H1 (cell line): ENCODE measurements around the gene TPRA1. TPM values are rescaled to one million over a fixed set of nuclear protein-coding genes. Genes with fewer than 3 reads are reported as not detected.

Source experiments
- CTCF ChIA-PET: fragments of 300-600 bp; sonication (Branson Sonifier 250); formaldehyde crosslinking; loops from one replicate; lab custom pipeline; 2021; ENCODE audit not compliant: partially characterized antibody; lab: Charles Lee
- POLR2A ChIA-PET: fragments of 300-600 bp; sonication (Branson Sonifier 250); formaldehyde crosslinking; loops from one replicate; lab custom pipeline; 2021; ENCODE audit warnings: inconsistent platforms; ENCODE audit not compliant: partially characterized antibody; lab: Charles Lee
- DNase-seq, 2 experiments: peaks; one replicate each; pipeline versions ENCODE4 v3.0.0 to v3.0.0-alpha.2; 2010 to 2022; ENCODE audit warnings: low spot score in 2 of 2, low read depth in 1 of 2, mixed read lengths in 1 of 2
- FAIRE-seq: peaks from 2 replicates; lab custom pipeline; 2011; peaks lifted over from hg19 to GRCh38; lab: Jason Lieb, UNC
- H2AFZ ChIP-seq: 2 replicates; pipeline ENCODE4 v1.8.1; 2012; ENCODE audit warnings: low read length, inconsistent platforms
- H2AK5ac ChIP-seq: 2 replicates; pipeline ENCODE4 v1.6.1; 2013; ENCODE audit warnings: low read depth, low read length
- H2BK120ac ChIP-seq: replicated peaks from 2 replicates; pipeline ENCODE3; 2013; ENCODE audit warnings: low read depth, low read length, inconsistent platforms
- H2BK12ac ChIP-seq: 2 replicates; pipeline ENCODE4 v1.6.1; 2013; ENCODE audit warnings: low read depth, low read length
- H2BK15ac ChIP-seq: 2 replicates; pipeline ENCODE4 v1.6.1; 2013; ENCODE audit warnings: low read length
- H2BK20ac ChIP-seq: 2 replicates; pipeline ENCODE4 v1.6.1; 2013; ENCODE audit warnings: low read length
- H2BK5ac ChIP-seq: 2 replicates; pipeline ENCODE4 v1.6.1; 2013; ENCODE audit warnings: low read depth, low read length
- H3K14ac ChIP-seq: 2 replicates; pipeline ENCODE4 v1.6.1; 2013; ENCODE audit warnings: inconsistent platforms; ENCODE audit not compliant: insufficient read length
- H3K18ac ChIP-seq: 2 replicates; pipeline ENCODE4 v1.6.1; 2013; ENCODE audit warnings: low read length; ENCODE audit errors: extremely low read depth
- H3K23ac ChIP-seq: 2 replicates; pipeline ENCODE4 v1.6.1; 2013; ENCODE audit warnings: inconsistent platforms; ENCODE audit not compliant: insufficient read length
- H3K23me2 ChIP-seq: 2 replicates; pipeline ENCODE4 v1.6.1; 2013; ENCODE audit warnings: low read depth, low read length
- H3K27ac ChIP-seq: 2 replicates; pipeline ENCODE4 v1.6.1; 2011; ENCODE audit warnings: low read depth, low read length, inconsistent platforms
- H3K27me3 ChIP-seq, 4 experiments: replicated peaks in 1 of 4; 1 replicate in 1 of 4; 2 replicates in 3 of 4; pipeline versions ENCODE4 v1.6.1 to v1.8.1; 2011 to 2013; ENCODE audit warnings: low read length in 3 of 4, mild to moderate bottlenecking in 3 of 4, inconsistent platforms in 2 of 4, mixed read lengths in 2 of 4, moderate library complexity in 1 of 4; ENCODE audit not compliant: control insufficient read depth in 3 of 4, insufficient read depth in 3 of 4; ENCODE audit errors: extremely low read depth in 1 of 4
- H3K36me3 ChIP-seq, 4 experiments: 2 replicates each; pipeline versions ENCODE4 v1.6.1 to v1.8.1; 2011 to 2013; ENCODE audit warnings: mild to moderate bottlenecking in 4 of 4, low read length in 3 of 4, moderate library complexity in 2 of 4, control low read depth in 1 of 4, inconsistent platforms in 1 of 4; ENCODE audit not compliant: insufficient read depth in 4 of 4, control insufficient read depth in 2 of 4
- H3K4ac ChIP-seq: replicated peaks from 2 replicates; pipeline ENCODE3; 2013; ENCODE audit warnings: low read length, low read depth, mixed read lengths, inconsistent platforms; ENCODE audit not compliant: insufficient read length
- H3K4me1 ChIP-seq, 4 experiments: replicated peaks in 1 of 4; 1 replicate in 1 of 4; 2 replicates in 3 of 4; pipeline versions ENCODE4 v1.6.1 to v1.8.1; 2011 to 2013; ENCODE audit warnings: low read length in 3 of 4, inconsistent platforms in 2 of 4, mixed read lengths in 1 of 4; ENCODE audit not compliant: insufficient read depth in 4 of 4, control insufficient read depth in 3 of 4
- H3K4me2 ChIP-seq, 2 experiments: 2 replicates each; pipeline versions ENCODE4 v1.6.1 to v1.8.1; 2011 to 2013; ENCODE audit warnings: low read depth in 2 of 2, low read length in 2 of 2, control low read depth in 1 of 2, inconsistent platforms in 1 of 2, mild to moderate bottlenecking in 1 of 2; ENCODE audit not compliant: insufficient read depth in 1 of 2
- H3K4me3 ChIP-seq, 4 experiments: fragments of 200-600, 300-600 bp in 1 of 4; sonication (generic), shearing (Covaris generic), sonication (Bioruptor Twin) in 1 of 4; 2 replicates each; pipeline versions ENCODE4 v1.5.1 to v1.8.1; 2011 to 2016; ENCODE audit warnings: low read length in 4 of 4, low read depth in 3 of 4, control low read depth in 2 of 4, inconsistent platforms in 2 of 4, mild to moderate bottlenecking in 2 of 4, mixed read lengths in 1 of 4, moderate library complexity in 1 of 4; ENCODE audit not compliant: insufficient read depth in 2 of 4; ENCODE audit errors: extremely low read depth in 1 of 4
- H3K56ac ChIP-seq: replicated peaks from 2 replicates; pipeline ENCODE3; 2013; ENCODE audit warnings: low read depth, mild to moderate bottlenecking, mixed read lengths, low read length, inconsistent platforms; ENCODE audit not compliant: insufficient read length
- H3K79me1 ChIP-seq: 2 replicates; pipeline ENCODE4 v1.6.1; 2013; ENCODE audit warnings: low read depth, low read length, control low read depth
- H3K79me2 ChIP-seq, 2 experiments: 2 replicates each; pipeline versions ENCODE4 v1.6.1 to v1.8.1; 2012 to 2013; ENCODE audit warnings: low read length in 2 of 2, mild to moderate bottlenecking in 2 of 2, inconsistent platforms in 1 of 2; ENCODE audit not compliant: insufficient read depth in 2 of 2, control insufficient read depth in 1 of 2
- H3K9ac ChIP-seq, 4 experiments: replicated peaks in 1 of 4; 1 replicate in 1 of 4; 2 replicates in 3 of 4; pipeline versions ENCODE4 v1.6.1 to v1.8.1; 2011 to 2013; ENCODE audit warnings: low read depth in 3 of 4, low read length in 3 of 4, control low read depth in 2 of 4, mild to moderate bottlenecking in 2 of 4, moderate library complexity in 2 of 4, inconsistent platforms in 1 of 4; ENCODE audit errors: extremely low read depth in 1 of 4
- H3K9me3 ChIP-seq, 2 experiments: 2 replicates each; pipeline versions ENCODE4 v1.6.1 to v1.8.1; 2012 to 2013; ENCODE audit warnings: mild to moderate bottlenecking in 2 of 2, moderate library complexity in 2 of 2, control low read depth in 1 of 2, inconsistent platforms in 1 of 2, low read depth in 1 of 2, low read length in 1 of 2, mixed read lengths in 1 of 2; ENCODE audit not compliant: insufficient read depth in 2 of 2
- H4K20me1 ChIP-seq, 2 experiments: replicated peaks in 1 of 2; 2 replicates each; pipeline versions ENCODE3 to v1.8.1; 2011 to 2013; ENCODE audit warnings: inconsistent platforms in 2 of 2, low read length in 2 of 2, mild to moderate bottlenecking in 1 of 2; ENCODE audit not compliant: insufficient read depth in 2 of 2, control insufficient read depth in 1 of 2
- H4K5ac ChIP-seq: 2 replicates; pipeline ENCODE4 v1.6.1; 2013; ENCODE audit warnings: low read length, low read depth, mixed read lengths, inconsistent platforms; ENCODE audit not compliant: insufficient read length
- H4K8ac ChIP-seq: 2 replicates; pipeline ENCODE4 v1.8.0; 2013; ENCODE audit warnings: mild to moderate bottlenecking, moderate library complexity, low read length, inconsistent platforms; ENCODE audit not compliant: insufficient read depth; ENCODE audit errors: extremely low read depth
- H4K91ac ChIP-seq: replicated peaks from 2 replicates; pipeline ENCODE3; 2013; ENCODE audit warnings: low read length, mixed read lengths, inconsistent platforms; ENCODE audit not compliant: insufficient read length
- CBX8 ChIP-seq: fragments of 300-800, 300-1000 bp; sonication (generic); IDR thresholded peaks from 2 replicates; pipeline ENCODE4 v1.7.1; 2016; ENCODE audit warnings: low read depth, low read length, borderline replicate concordance
- HDAC2 ChIP-seq, 2 experiments: fragments of 300-600 bp in 1 of 2; sonication (generic) in 1 of 2; IDR thresholded peaks; 2 replicates each; pipeline ENCODE4 v1.6.1; 2011 to 2012; ENCODE audit warnings: low read depth in 2 of 2, low read length in 2 of 2, mild to moderate bottlenecking in 2 of 2, moderate library complexity in 2 of 2, borderline replicate concordance in 1 of 2, inconsistent platforms in 1 of 2
- JUND ChIP-seq: IDR thresholded peaks from 2 replicates; pipeline ENCODE4 v1.6.1; 2011; ENCODE audit warnings: mild to moderate bottlenecking, improper control_type of control experiment, low read length
- KDM4A ChIP-seq: IDR thresholded peaks from one replicate; pipeline ENCODE4 v1.7.1; 2012; ENCODE audit warnings: low read depth, mild to moderate bottlenecking, moderate library complexity, low read length, inconsistent platforms; ENCODE audit not compliant: severe bottlenecking
- RBBP5 ChIP-seq: IDR thresholded peaks from 2 replicates; pipeline ENCODE4 v1.7.1; 2012; ENCODE audit warnings: low read depth, mild to moderate bottlenecking, inconsistent platforms, low read length, moderate library complexity, borderline replicate concordance
- RFX5 ChIP-seq: IDR thresholded peaks from 2 replicates; pipeline ENCODE4 v1.6.1; 2011; ENCODE audit warnings: low read depth, low read length, improper control_type of control experiment, borderline replicate concordance
- SAP30 ChIP-seq: fragments of 300-600 bp; sonication (generic); IDR thresholded peaks from 2 replicates; pipeline ENCODE4 v1.7.1; 2012; ENCODE audit warnings: low read length, moderate library complexity, mild to moderate bottlenecking, inconsistent platforms; ENCODE audit not compliant: insufficient read depth, insufficient replicate concordance
- SP1 ChIP-seq: IDR thresholded peaks from 2 replicates; pipeline ENCODE4 v1.6.1; 2011; ENCODE audit warnings: low read depth, low read length
- SP2 ChIP-seq: IDR thresholded peaks from 2 replicates; pipeline ENCODE4 v1.6.1; 2012; ENCODE audit warnings: mild to moderate bottlenecking, low read length, inconsistent platforms
- SP4 ChIP-seq: IDR thresholded peaks from 2 replicates; pipeline ENCODE4 v1.6.1; 2012; ENCODE audit warnings: low read length, inconsistent platforms
- SRF ChIP-seq: IDR thresholded peaks from 2 replicates; pipeline ENCODE4 v1.6.1; 2011; ENCODE audit warnings: mild to moderate bottlenecking, low read depth, low read length, moderate library complexity
- TEAD4 ChIP-seq: IDR thresholded peaks from 2 replicates; pipeline ENCODE4 v1.6.1; 2012; ENCODE audit warnings: low read depth, low read length, inconsistent platforms, mixed read lengths
- WGBS, 2 experiments: shearing (Covaris generic) in 1 of 2; methylation state at CpG; one replicate each; pipeline versions ENCODE4 v1.1.6 to v1.1.7; 2013 to 2015; ENCODE audit warnings: low lambda C conversion rate in 2 of 2, mixed read lengths in 2 of 2, inconsistent platforms in 1 of 2, low coverage in 1 of 2, missing lambda C conversion rate in 1 of 2; ENCODE audit not compliant: insufficient replicate concordance in 2 of 2, insufficient coverage in 1 of 2, insufficient read length in 1 of 2; ENCODE audit errors: extremely low coverage in 1 of 2, missing lambda C conversion rate in 1 of 2; 5-methylcytosine and 5-hydroxymethylcytosine counted together
- polyA plus RNA-seq, 7 experiments: library from polyadenylated mRNA; depleted of rRNA in 3 of 7; stranded (reverse) in 5 of 7; unstranded in 2 of 7; fragments of >200 nt in 5 of 7; fragments of 200-250 nt in 2 of 7; gene quantifications; 1 replicate in 5 of 7; 2 replicates in 1 of 7; 4 replicates in 1 of 7; pipeline versions ENCODE4 v1.2.1 to v1.2.3, GENCODE V29; 2011 to 2013; ENCODE audit warnings: missing spikeins in 2 of 7, mixed read lengths in 2 of 7
- total RNA-seq: library from RNA; stranded (reverse); fragmentation: NEBNext Ultra II Directional; extraction: Animal tissue kit (Norgen Biotek cat#: 25700); gene quantifications from 2 replicates; pipeline ENCODE4 v1.2.1, GENCODE V29; 2021
- TF ChIP-seq, protein P1 (sequence below): IDR thresholded peaks from 2 replicates; pipeline ENCODE4 v1.6.1; 2012; ENCODE audit warnings: low read length, inconsistent platforms

Gene TPRA1
- total and polyA plus RNA-seq, 2 of the 8 experiments (the other 6 are each of a cell fraction or from before 2014, with no cell fraction given) = 18.8 to 38.5 TPM

DNA sequence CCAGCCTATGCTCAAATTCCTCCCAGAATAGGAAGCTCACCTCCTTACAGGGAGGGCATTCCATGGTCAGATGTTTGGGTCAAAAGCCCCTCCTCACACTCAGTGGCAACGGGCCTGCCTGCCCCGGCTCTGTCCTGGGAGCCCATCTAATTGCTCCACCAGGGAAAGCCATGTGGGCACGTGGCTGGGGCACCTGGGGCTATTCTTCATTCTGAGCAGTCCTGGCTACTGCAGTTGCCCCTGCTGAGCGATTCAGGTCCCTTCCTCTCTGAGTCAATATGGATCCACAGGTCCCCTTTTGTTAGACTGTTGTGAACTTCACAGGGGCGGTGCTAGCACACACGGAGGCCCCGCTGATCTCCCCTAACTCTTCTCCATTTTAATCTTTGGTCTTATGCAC, 39.4 kb downstream of the TPRA1 start:
- no peak overlapping the region for H3K56ac ChIP-seq
- no peak for FAIRE-seq
- H2BK20ac ChIP-seq = no peak overlapping the region
- H2BK12ac ChIP-seq = no peak overlapping the region
- H3K4ac ChIP-seq = no peak overlapping the region
- H3K14ac ChIP-seq = no peak overlapping the region
- no peak overlapping the region for H2BK120ac ChIP-seq
- H3K23me2 ChIP-seq = peaks cover 8% of the 10 kb centered on the region; the same call in 1 of the 2 replicates
- H3K4me3 ChIP-seq = no peak overlapping the region
- no peak overlapping the region for H2BK15ac ChIP-seq
- H3K79me1 ChIP-seq = no peaks in the 10 kb centered on the region
- no peak overlapping the region for H3K18ac ChIP-seq
- peaks cover 0 to 11% (median 6%) of the 10 kb centered on the region in 4 experiments; a peak in 6 of 7 replicates for H3K4me1 ChIP-seq
- H3K27ac ChIP-seq = no peak overlapping the region
- no peak for DNase-seq
- no peak overlapping the region for H3K9ac ChIP-seq
- no peaks in the 10 kb centered on the region for H3K36me3 ChIP-seq
- H4K91ac ChIP-seq = no peak overlapping the region
- H2AK5ac ChIP-seq = no peak overlapping the region
- H2BK5ac ChIP-seq = no peak overlapping the region
- H3K4me2 ChIP-seq = no peak overlapping the region
- no peaks in the 10 kb centered on the region for H4K20me1 ChIP-seq
- H3K79me2 ChIP-seq = no peaks in the 10 kb centered on the region
- WGBS, 2 experiments = 80% methylated on average over 7 of the region's 7 CpGs; no CpG with 5 or more reads in 1 of the 2 experiments
- H4K8ac ChIP-seq = no peak overlapping the region; the same call in 1 of the 2 replicates
- no peak overlapping the region for H3K23ac ChIP-seq
- ChIA-PET CTCF (interaction anchor here (0.8 to 1.3 kb wide), 3 partner anchors 11 to 76 kb away, joined by 3 to 4 read pairs (median 3); no protein-coding TSS in a partner anchor), POLR2A (no interaction called here)
- H3K9me3 ChIP-seq = no peaks in the 10 kb centered on the region
- H4K5ac ChIP-seq = no peak overlapping the region
- peaks cover 0 to 3% (median 0%) of the 10 kb centered on the region in 4 experiments; a peak in 2 of 7 replicates for H3K27me3 ChIP-seq
- no peak overlapping the region for H2AFZ ChIP-seq
- TF ChIP-seq SP4 = no peak
- no peak for TF ChIP-seq CBX8
- no peak for TF ChIP-seq SAP30
- TF ChIP-seq RFX5 = no peak
- TF ChIP-seq SRF = no peak
- TF ChIP-seq JUND = no peak
- no peak for TF ChIP-seq SP2
- TF ChIP-seq, protein P1, sequence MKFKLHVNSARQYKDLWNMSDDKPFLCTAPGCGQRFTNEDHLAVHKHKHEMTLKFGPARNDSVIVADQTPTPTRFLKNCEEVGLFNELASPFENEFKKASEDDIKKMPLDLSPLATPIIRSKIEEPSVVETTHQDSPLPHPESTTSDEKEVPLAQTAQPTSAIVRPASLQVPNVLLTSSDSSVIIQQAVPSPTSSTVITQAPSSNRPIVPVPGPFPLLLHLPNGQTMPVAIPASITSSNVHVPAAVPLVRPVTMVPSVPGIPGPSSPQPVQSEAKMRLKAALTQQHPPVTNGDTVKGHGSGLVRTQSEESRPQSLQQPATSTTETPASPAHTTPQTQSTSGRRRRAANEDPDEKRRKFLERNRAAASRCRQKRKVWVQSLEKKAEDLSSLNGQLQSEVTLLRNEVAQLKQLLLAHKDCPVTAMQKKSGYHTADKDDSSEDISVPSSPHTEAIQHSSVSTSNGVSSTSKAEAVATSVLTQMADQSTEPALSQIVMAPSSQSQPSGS = no peak
- TF ChIP-seq SP1 = no peak
- no peak for TF ChIP-seq TEAD4
- no peak for TF ChIP-seq KDM4A
- no peak for TF ChIP-seq RBBP5
- TF ChIP-seq HDAC2 (IDR thresholded peaks at IDR 0.05; ENCODE audit: borderline replicate concordance in 1 of 2, low read depth in 2 of 2, low read length in 2 of 2) = no peak
